HFFc6 (cell line): ENCODE measurements around the gene FILIP1L. TPM values are rescaled to one million over a fixed set of nuclear protein-coding genes. Genes with fewer than 3 reads are reported as not detected.

Source experiments
- DNase-seq: peaks from one replicate; pipeline ENCODE4 v3.0.0-alpha.2; 2018
- H3K27ac Mint-ChIP-seq: 2 replicates; pipeline ENCODE4 v1.8.0; 2020; ENCODE audit warnings: mild to moderate bottlenecking, mixed read lengths
- H3K27me3 Mint-ChIP-seq: 2 replicates; pipeline ENCODE4 v1.8.0; 2021; ENCODE audit warnings: mild to moderate bottlenecking, moderate library complexity, mixed read lengths; ENCODE audit not compliant: insufficient read depth
- H3K36me3 Mint-ChIP-seq: 2 replicates; pipeline ENCODE4 v1.8.0; 2021; ENCODE audit warnings: low read depth, mixed read lengths
- H3K4me1 Mint-ChIP-seq: 2 replicates; pipeline ENCODE4 v1.8.0; 2020; ENCODE audit warnings: low read depth, mixed read lengths
- H3K4me3 Mint-ChIP-seq: 2 replicates; pipeline ENCODE4 v1.8.0; 2020; ENCODE audit warnings: mild to moderate bottlenecking, moderate library complexity, mixed read lengths
- H3K9me3 Mint-ChIP-seq: 2 replicates; pipeline ENCODE4 v1.8.0; 2020; ENCODE audit warnings: mild to moderate bottlenecking, mixed read lengths
- CTCF ChIP-seq: fragments of 200-600 bp; sonication (generic); IDR thresholded peaks from 2 replicates; pipeline ENCODE4 v1.5.0; 2021; ENCODE audit warnings: antibody characterized with exemption, mild to moderate bottlenecking
- total RNA-seq, 6 experiments: library from RNA; stranded (reverse); fragmentation: NEBNext Ultra II Directional; extraction: Animal tissue kit (Norgen Biotek cat#: 25700); gene quantifications; 2 replicates in 1 of 6; 3 replicates in 5 of 6; pipeline ENCODE4 v1.2.3, GENCODE V29; 2021

FILIP1L gene
- total RNA-seq, 6 experiments from 2014 or later, result 37.8 to 54.7 (median 48.2) TPM

GRCh38 chr3:99877031-99877579, 237.2 kb downstream of the FILIP1L start:
- DNase-seq, result no peak
- Mint-ChIP-seq H3K27ac (peak overlapping the region; percentile 92), H3K9me3 (no peaks in the 10 kb centered on the region), H3K36me3 (peaks cover 30% of the 10 kb centered on the region), H3K4me1 (peaks cover 50% of the 10 kb centered on the region), H3K4me3 (peak overlapping the region; percentile 89), H3K27me3 (no peaks in the 10 kb centered on the region; the same call in 1 of the 2 replicates)
- no peak for TF ChIP-seq CTCF

GRCh38 chr3:99875929-99876841, 238.1 kb downstream of the FILIP1L start:
- no peaks in the 10 kb centered on the region for H3K9me3 Mint-ChIP-seq
- no peaks in the 10 kb centered on the region; the same call in 1 of the 2 replicates for H3K27me3 Mint-ChIP-seq
- peaks cover 39% of the 10 kb centered on the region for H3K36me3 Mint-ChIP-seq
- peaks cover 60% of the 10 kb centered on the region for H3K4me1 Mint-ChIP-seq
- DNase-seq, result peak; percentile 47
- H3K27ac Mint-ChIP-seq, result peak overlapping the region; percentile 92
- peak overlapping the region; percentile 89 for H3K4me3 Mint-ChIP-seq
- peak; percentile 28 for TF ChIP-seq CTCF

GRCh38 chr3:99875581-99875928, 238.7 kb downstream of the FILIP1L start:
- no peaks in the 10 kb centered on the region; the same call in 1 of the 2 replicates for H3K27me3 Mint-ChIP-seq
- DNase-seq, result no peak
- peak overlapping the region; percentile 92 for H3K27ac Mint-ChIP-seq
- peak overlapping the region; percentile 89 for H3K4me3 Mint-ChIP-seq
- TF ChIP-seq CTCF, result no peak
- peaks cover 66% of the 10 kb centered on the region for H3K4me1 Mint-ChIP-seq
- H3K36me3 Mint-ChIP-seq, result peaks cover 44% of the 10 kb centered on the region
- no peaks in the 10 kb centered on the region for H3K9me3 Mint-ChIP-seq

GRCh38 chr3:99874237-99875002, 239.9 kb downstream of the FILIP1L start:
- peaks cover 55% of the 10 kb centered on the region for H3K36me3 Mint-ChIP-seq
- DNase-seq, result no peak
- H3K27me3 Mint-ChIP-seq, result no peaks in the 10 kb centered on the region; the same call in 1 of the 2 replicates
- H3K4me3 Mint-ChIP-seq, result peak overlapping the region; percentile 89
- no peaks in the 10 kb centered on the region for H3K9me3 Mint-ChIP-seq
- no peak for TF ChIP-seq CTCF
- H3K4me1 Mint-ChIP-seq, result peaks cover 77% of the 10 kb centered on the region
- H3K27ac Mint-ChIP-seq, result peak overlapping the region; percentile 92

- Mint-ChIP-seq H3K4me3 (peak overlapping the region; percentile 89), H3K27me3 (no peaks in the 10 kb centered on the region; the same call in 1 of the 2 replicates), H3K9me3 (no peaks in the 10 kb centered on the region), H3K36me3 (peaks cover 64% of the 10 kb centered on the region), H3K27ac (peak overlapping the region; percentile 92), H3K4me1 (peaks cover 81% of the 10 kb centered on the region)
- no peak for TF ChIP-seq CTCF
- no peak for DNase-seq
Observed at GRCh38 chr3:99873269-99874102, 240.8 kb downstream of the FILIP1L start.
